HL-60/S4 (cell line): ENCODE measurements around the gene ELP6.
"Not testable (repeated sequence)": the region's sequence is repeated elsewhere in the genome, so short reads cannot be mapped to it uniquely, and the experiment has no call there.

Experiments used
- in situ Hi-C: fragments of 300-500 bp; cut with MboI; formaldehyde crosslinking; loops from 2 replicates; pipeline ENCODE4 v1.14.3; 2022; ENCODE audit warnings: low sequenced_read_pairs

The ELP6 gene

GRCh38 chr3:47515100-47515499 lies 1.6 kb upstream of the ELP6 start:
- in situ Hi-C loops = loop anchor here (25.0 kb wide), 1 partner anchor 622 kb away; no protein-coding TSS in a partner anchor

GRCh38 chr3:47512416-47513124 lies 942 bp downstream of the ELP6 start:
- in situ Hi-C loops = loop anchor here (25.0 kb wide), 1 partner anchor 625 kb away; no protein-coding TSS in a partner anchor

- in situ Hi-C loops = loop anchor here (25.0 kb wide), 1 partner anchor 632 kb away; no protein-coding TSS in a partner anchor
Measured at GRCh38 chr3:47505267-47505666, 8.2 kb downstream of the ELP6 start.

GRCh38 chr3:47504113-47504512 lies 9.4 kb downstream of the ELP6 start:
- in situ Hi-C loops = loop anchor here (25.0 kb wide), 1 partner anchor 633 kb away; no protein-coding TSS in a partner anchor

- in situ Hi-C loops = loop anchor here (25.0 kb wide), 1 partner anchor 634 kb away; no protein-coding TSS in a partner anchor
Measured at GRCh38 chr3:47503033-47503432, 10.5 kb downstream of the ELP6 start.

GRCh38 chr3:47496892-47497291 lies 16.6 kb downstream of the ELP6 start:
- in situ Hi-C loops = no loop called here

GRCh38 chr3:47495886-47496285 lies 17.6 kb downstream of the ELP6 start:
- in situ Hi-C loops = no loop called here

- in situ Hi-C loops = no loop called here
Measured at GRCh38 chr3:47495111-47495510, 18.4 kb downstream of the ELP6 start.

- in situ Hi-C loops = no loop called here
Measured at GRCh38 chr3:47491777-47492176, 21.7 kb downstream of the ELP6 start.

- in situ Hi-C loops = no loop called here
Measured at GRCh38 chr3:47491186-47491585, 22.3 kb downstream of the ELP6 start.

- in situ Hi-C loops = no loop called here
Measured at GRCh38 chr3:47487265-47487664, 26.2 kb downstream of the ELP6 start.

GRCh38 chr3:47485812-47486211 lies 27.7 kb downstream of the ELP6 start:
- in situ Hi-C loops = no loop called here

- in situ Hi-C loops = no loop called here
Measured at GRCh38 chr3:47482366-47482765, 31.1 kb downstream of the ELP6 start.

- in situ Hi-C loops = not testable (repeated sequence)
Measured at GRCh38 chr3:47481763-47482162, 31.7 kb downstream of the ELP6 start.

GRCh38 chr3:47480267-47480666 lies 33.2 kb downstream of the ELP6 start:
- in situ Hi-C loops = not testable (repeated sequence)

GRCh38 chr3:47479826-47480160 lies 33.7 kb downstream of the ELP6 start:
- in situ Hi-C loops = no loop called here

GRCh38 chr3:47478022-47478421 lies 35.5 kb downstream of the ELP6 start:
- in situ Hi-C loops = no loop called here

GRCh38 chr3:47476644-47477199 lies 36.8 kb downstream of the ELP6 start:
- in situ Hi-C loops = no loop called here

GRCh38 chr3:47476330-47476626 lies 37.2 kb downstream of the ELP6 start:
- in situ Hi-C loops = no loop called here

- in situ Hi-C loops = no loop called here
Measured at GRCh38 chr3:47475570-47476329, 37.8 kb downstream of the ELP6 start, which contains the start of gene SCAP. Gene SCAP (minus strand): TSS chr3:47475941. CDS start chr3:47442993, 32,948 bp downstream.

GRCh38 chr3:47475029-47475569 lies 38.4 kb downstream of the ELP6 start:
- in situ Hi-C loops = no loop called here

- in situ Hi-C loops = no loop called here
Measured at GRCh38 chr3:47473391-47473790, 40.1 kb downstream of the ELP6 start.
